Heart right ventricle (tissue), 16 donors: ENCODE measurements around the gene OGT. TPM values are rescaled to one million over a fixed set of nuclear protein-coding genes. Genes with fewer than 3 reads are reported as not detected.
A peak's percentile ranks its signal among the peaks of the same experiment; 100 is the strongest.

Experiments
- ATAC-seq, 8 donors: fragments of 200-7000 bp; cut with Tn5 transposase; one replicate each; pipeline ENCODE4 v1.9.1; 2020; ENCODE audit warnings: mild to moderate bottlenecking in 8 of 8, moderate library complexity in 8 of 8, moderate number of reproducible peaks in 1 of 8
- DNase-seq, 2 donors: peaks; one replicate each; pipeline ENCODE4 v3.0.0-alpha.2; 2020
- H3K27ac ChIP-seq, 10 donors: fragments of 200-600 bp; sonication (generic) in 2 of 10; one replicate each; pipeline versions ENCODE4 v1.5.0 to v1.8.0; 2020 to 2022; ENCODE audit warnings: mild to moderate bottlenecking in 3 of 10
- H3K27me3 ChIP-seq, 7 donors: fragments of 200-600 bp; one replicate each; pipeline ENCODE4 v1.8.0; 2021 to 2022; ENCODE audit warnings: mild to moderate bottlenecking in 2 of 7
- H3K36me3 ChIP-seq, 9 donors: fragments of 200-600 bp; sonication (generic) in 1 of 9; one replicate each; pipeline versions ENCODE4 v1.5.0 to v1.8.0; 2020 to 2022; ENCODE audit warnings: mild to moderate bottlenecking in 2 of 9
- H3K4me1 ChIP-seq, 9 donors: fragments of 200-600 bp; sonication (generic) in 1 of 9; one replicate each; pipeline versions ENCODE4 v1.5.0 to v1.8.0; 2020 to 2022; ENCODE audit warnings: mild to moderate bottlenecking in 4 of 9
- H3K4me3 ChIP-seq, 10 donors: fragments of 200-600 bp; sonication (generic) in 2 of 10; one replicate each; pipeline versions ENCODE4 v1.5.0 to v1.8.0; 2020 to 2022; ENCODE audit warnings: mild to moderate bottlenecking in 7 of 10, moderate library complexity in 2 of 10
- H3K9me3 ChIP-seq, 11 donors: fragments of 200-600 bp in 10 of 11; sonication (generic) in 2 of 11; one replicate each; pipeline versions ENCODE4 v1.5.0 to v1.8.0; 2013 to 2022; ENCODE audit warnings: mild to moderate bottlenecking in 2 of 11, control low read depth in 1 of 11, moderate library complexity in 1 of 11
- WGBS, 2 donors: extraction: QIAGEN DNeasy Blood & Tissue Kit; methylation state at CpG; one replicate each; pipeline ENCODE4 v1.1.7; 2013; ENCODE audit warnings: inconsistent platforms in 1 of 2; 5-methylcytosine and 5-hydroxymethylcytosine counted together
- intact Hi-C, 10 donors: fragments of 100-400 bp; cut with DNase I; formaldehyde crosslinking; loops; one replicate each; pipeline versions ENCODE4 v1.11.1 to v1.14.2; 2022
- polyA plus RNA-seq, 2 donors: library from polyadenylated mRNA; stranded (reverse); fragments of 200-250 nt; gene quantifications; one replicate each; pipeline ENCODE4 v1.2.3, GENCODE V29; 2013
- total RNA-seq, 10 donors: library from RNA; stranded (reverse); fragmentation: NEBNext Ultra II Directional in 3 of 10; extraction: Animal tissue kit (Norgen Biotek cat#: 25700) in 3 of 10; gene quantifications; one replicate each; pipeline versions ENCODE4 v1.2.1 to v1.2.4, GENCODE V29; 2021 to 2023
- TF ChIP-seq, protein P1 (sequence below), 9 donors: fragments of 200-600 bp; sonication (generic) in 2 of 9; IDR thresholded peaks; one replicate each; pipeline versions ENCODE4 v1.5.0 to v1.8.0; 2021 to 2022; ENCODE audit warnings: antibody characterized with exemption in 9 of 9, mild to moderate bottlenecking in 5 of 9, moderate library complexity in 1 of 9
- donor health status: Arrhythmogenic right ventricular cardiomyopathy.
- donor health status: ischemic (EF 13 %, LVEDD 7.1; RV severe dilation, severe dysfunction).
- donor health status: healthy with polysubstance abuse.
- donor health status: DM: no; HTN: yes; CAD: no.
- donor health status: DM: no; HTN: no; CAD: no.
- donor health status: ischemic (EF 25% LVEDD 6.9; RV normal size, moderate dysfunction).
- donor health status: ischemic (EF 25% LVEDD 5.7; RV mildly dilated, moderate dysfunction).
- donor health status: healthy.
- donor health status: DM: yes; HTN: yes; CAD: no.
- donor health status: Ischemic cardiomyopathy.
- donor health status: ischemic (EF 35%, LVEDD 5.7; RV mildly dilated, moderate dysfunction).
- donor health status: nonischemic (EF 11% LVEDD 7.7; RV severe dilation, severe dysfunction).
- donor health status: DM: yes; HTN: yes; CAD: no.
- donor health status: PGD.
- donor health status: ischemic (EF 29% LVEDD 5.4; RV normal size, mild dysfunction).
- donor health status: nonischemic (EF 23%, LVEDD 6.1; RV moderate dilation, normal function).

The OGT gene
- total and polyA plus RNA-seq, 12 donors = 16.1 to 92.1 (median 77.8) TPM

DNA sequence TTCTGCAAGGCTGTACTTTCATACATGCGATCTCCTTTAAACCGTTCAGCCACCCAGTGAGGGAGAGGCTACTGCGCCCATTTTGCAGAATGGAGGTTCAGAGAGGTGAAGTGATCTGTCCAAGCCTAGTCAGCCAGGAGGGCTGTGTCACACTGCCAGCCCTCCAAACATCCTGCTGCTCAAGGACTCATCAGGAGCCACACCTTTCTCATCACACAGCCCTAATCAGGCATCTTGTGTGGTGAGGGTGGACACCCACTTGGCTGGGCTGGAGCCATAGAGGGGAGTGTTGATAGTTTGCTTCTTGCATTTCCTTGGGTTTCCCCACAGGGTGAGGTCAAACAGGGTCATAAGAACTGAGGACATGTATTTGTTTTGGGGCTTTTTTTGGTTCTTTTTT, 90.8 kb downstream of the OGT start:
- H3K27ac ChIP-seq = peak overlapping the region in 4 of 10 donors; percentile 73 to 85 (median 78)

DNA sequence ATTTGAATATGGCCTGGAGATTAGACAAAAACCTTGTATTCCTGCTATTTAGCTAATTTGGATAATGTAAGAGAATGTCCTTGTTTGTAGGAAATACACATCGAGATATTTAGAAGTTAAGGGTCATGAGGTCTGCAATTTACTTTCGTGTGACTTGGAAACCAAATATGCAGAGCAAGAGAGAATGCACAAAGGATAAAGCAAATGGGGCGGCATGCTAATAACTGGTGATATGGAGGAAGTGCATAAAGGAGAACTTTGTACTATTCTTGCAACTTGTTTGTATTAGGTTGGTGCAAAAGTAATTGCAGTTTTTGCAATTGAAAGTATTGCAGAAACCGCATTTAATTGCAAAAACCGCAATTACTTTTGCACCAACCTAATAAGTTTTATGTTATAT, 92.6 kb downstream of the OGT start:
- intact Hi-C loops = no loop called here
- 93 to 95% methylated on average over 5 of the region's 5 CpGs for WGBS, 2 donors

More for the DNA sequence above, 90.8 kb downstream of the OGT start:
- TF ChIP-seq, protein P1, sequence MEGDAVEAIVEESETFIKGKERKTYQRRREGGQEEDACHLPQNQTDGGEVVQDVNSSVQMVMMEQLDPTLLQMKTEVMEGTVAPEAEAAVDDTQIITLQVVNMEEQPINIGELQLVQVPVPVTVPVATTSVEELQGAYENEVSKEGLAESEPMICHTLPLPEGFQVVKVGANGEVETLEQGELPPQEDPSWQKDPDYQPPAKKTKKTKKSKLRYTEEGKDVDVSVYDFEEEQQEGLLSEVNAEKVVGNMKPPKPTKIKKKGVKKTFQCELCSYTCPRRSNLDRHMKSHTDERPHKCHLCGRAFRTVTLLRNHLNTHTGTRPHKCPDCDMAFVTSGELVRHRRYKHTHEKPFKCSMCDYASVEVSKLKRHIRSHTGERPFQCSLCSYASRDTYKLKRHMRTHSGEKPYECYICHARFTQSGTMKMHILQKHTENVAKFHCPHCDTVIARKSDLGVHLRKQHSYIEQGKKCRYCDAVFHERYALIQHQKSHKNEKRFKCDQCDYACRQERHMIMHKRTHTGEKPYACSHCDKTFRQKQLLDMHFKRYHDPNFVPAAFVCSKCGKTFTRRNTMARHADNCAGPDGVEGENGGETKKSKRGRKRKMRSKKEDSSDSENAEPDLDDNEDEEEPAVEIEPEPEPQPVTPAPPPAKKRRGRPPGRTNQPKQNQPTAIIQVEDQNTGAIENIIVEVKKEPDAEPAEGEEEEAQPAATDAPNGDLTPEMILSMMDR (IDR thresholded peaks at IDR 0.05) = no peak
- WGBS, 2 donors = 87 to 97% methylated on average over 3 of the region's 3 CpGs
- peaks cover 0 to 35% (median 14%) of the 10 kb centered on the region in 9 donors for H3K4me1 ChIP-seq
- intact Hi-C loops = no loop called here
- ATAC-seq = no peak
- no peak overlapping the region for H3K4me3 ChIP-seq
- DNase-seq = no peak
- no peaks in the 10 kb centered on the region for H3K9me3 ChIP-seq
- no peaks in the 10 kb centered on the region for H3K36me3 ChIP-seq
- H3K27me3 ChIP-seq = no peaks in the 10 kb centered on the region

More for the DNA sequence above, 92.6 kb downstream of the OGT start:
- Histone ChIP-seq H3K27ac (no peak overlapping the region), H3K4me3 (no peak overlapping the region), H3K4me1 (peaks cover 0 to 28% (median 14%) of the 10 kb centered on the region in 9 donors), H3K36me3 (no peaks in the 10 kb centered on the region), H3K27me3 (no peaks in the 10 kb centered on the region), H3K9me3 (no peaks in the 10 kb centered on the region)
- ATAC-seq = no peak
- TF ChIP-seq, protein P1 (IDR thresholded peaks at IDR 0.05) = no peak
- DNase-seq = no peak

Other genes with a start within 250 kb of the OGT start
- gene NONO, start 249.5 kb upstream of the OGT start, total RNA-seq = 100 to 1,000 TPM in 9 of 10 donors, 10 to 100 TPM in 1; 99.3 to 145 (median 114) TPM
- 10 to 100 TPM; 55.0 to 90.3 TPM for gene NONO, start 249.5 kb upstream of the OGT start, polyA plus RNA-seq
- 100 to 1,000 TPM in 2 of 10 donors, 10 to 100 TPM in 8; 85.6 to 150 (median 94.1) TPM for gene ITGB1BP2, start 231.4 kb upstream of the OGT start, total RNA-seq
- 100 to 1,000 TPM in 1 of 2 donors, 10 to 100 TPM in 1; 45.9 to 106 TPM for gene ITGB1BP2, start 231.4 kb upstream of the OGT start, polyA plus RNA-seq
- gene TAF1, start 166.7 kb upstream of the OGT start, total RNA-seq = 10 to 100 TPM; 16.1 to 27.1 (median 21.6) TPM
- gene TAF1, start 166.7 kb upstream of the OGT start, polyA plus RNA-seq = 1 to 10 TPM; 6.0 to 8.7 TPM
- 1 to 10 TPM in 7 of 10 donors, under 1 TPM in 3; 0.53 to 2.7 (median 1.2) TPM for gene GCNA, start 45.3 kb downstream of the OGT start, total RNA-seq
- gene GCNA, start 45.3 kb downstream of the OGT start, polyA plus RNA-seq = 1 to 10 TPM; 1.5 to 1.7 TPM
- 1 to 10 TPM in 1 of 10 donors, under 1 TPM in 3, not detected in 6; 0.17 to 2.7 (median 0.38) TPM for gene CXCR3, start 85.4 kb downstream of the OGT start, total RNA-seq
- under 1 TPM; 0.10 to 0.15 TPM for gene CXCR3, start 85.4 kb downstream of the OGT start, polyA plus RNA-seq
- gene CXorf49, start 185.2 kb downstream of the OGT start, total RNA-seq = not detected
- gene CXorf49, start 185.2 kb downstream of the OGT start, polyA plus RNA-seq = not detected
- gene CXorf49B, start 230.2 kb downstream of the OGT start, total RNA-seq = not detected
- not detected for gene CXorf49B, start 230.2 kb downstream of the OGT start, polyA plus RNA-seq